Smooth muscle cell (in vitro differentiated cells): ENCODE data around the gene MS4A6E. TPM values are rescaled to one million over a fixed set of nuclear protein-coding genes. Genes with fewer than 3 reads are reported as not detected.

Experiments
- DNase-seq: peaks from one replicate; lab custom pipeline; 2025; ENCODE audit not compliant: unreplicated experiment; lab: John Stamatoyannopoulos, UW
- H2AFZ ChIP-seq: fragments of 200-600 bp; sonication (generic); 2 replicates; pipeline ENCODE4 v1.6.0; 2016; ENCODE audit warnings: antibody characterized with exemption, low read depth, mild to moderate bottlenecking
- H3F3A ChIP-seq: fragments of 200-600 bp; sonication (generic); 2 replicates; pipeline ENCODE4 v1.6.0; 2017; ENCODE audit warnings: antibody characterized with exemption, low read depth
- H3K27ac ChIP-seq: fragments of 200-600 bp; sonication (generic); 2 replicates; pipeline ENCODE4 v1.5.1; 2016; ENCODE audit warnings: low read depth, mild to moderate bottlenecking
- H3K27me3 ChIP-seq: fragments of 200-600 bp; sonication (generic); 2 replicates; pipeline ENCODE4 v1.6.1; 2016; ENCODE audit warnings: low read depth, mild to moderate bottlenecking
- H3K36me3 ChIP-seq: fragments of 200-600 bp; sonication (generic); 2 replicates; pipeline ENCODE4 v1.5.1; 2016; ENCODE audit warnings: low read depth
- H3K4me1 ChIP-seq: fragments of 200-600 bp; sonication (generic); 2 replicates; pipeline ENCODE4 v1.5.1; 2016; ENCODE audit warnings: low read depth
- H3K4me2 ChIP-seq: fragments of 200-600 bp; sonication (generic); 2 replicates; pipeline ENCODE4 v1.6.0; 2016; ENCODE audit warnings: mild to moderate bottlenecking
- H3K4me3 ChIP-seq: fragments of 200-600 bp; sonication (generic); 2 replicates; pipeline ENCODE4 v1.5.1; 2016; ENCODE audit warnings: mild to moderate bottlenecking
- H3K79me2 ChIP-seq: fragments of 200-600 bp; sonication (generic); 2 replicates; pipeline ENCODE4 v1.6.0; 2016; ENCODE audit warnings: low read depth, mild to moderate bottlenecking
- H3K9ac ChIP-seq: fragments of 200-600 bp; sonication (generic); 2 replicates; pipeline ENCODE4 v1.6.0; 2016; ENCODE audit warnings: low read depth
- H3K9me3 ChIP-seq: fragments of 200-600 bp; sonication (generic); replicated peaks from 2 replicates; pipeline ENCODE4 v1.5.1; 2016; ENCODE audit warnings: low read depth
- H4K20me1 ChIP-seq: fragments of 200-600 bp; sonication (generic); 2 replicates; pipeline ENCODE4 v1.6.0; 2016; ENCODE audit warnings: low read depth
- WGBS: methylation state at CpG from one replicate; pipeline ENCODE4 v1.1.7; 2016; ENCODE audit warnings: low lambda C conversion rate; 5-methylcytosine and 5-hydroxymethylcytosine counted together
- polyA plus RNA-seq: library from polyadenylated mRNA; unstranded; fragments of >200 nt; fragmentation: Nextera tagmentation; extraction: Ambion mirVana; gene quantifications from 2 replicates; pipeline ENCODE4 v1.2.1, GENCODE V29; 2016
- total RNA-seq: library from RNA; depleted of rRNA; stranded (reverse); fragments of >200 nt; gene quantifications from 2 replicates; pipeline ENCODE4 v1.2.3, GENCODE V29; 2014
- TF ChIP-seq, protein P1 (sequence below): fragments of 200-600 bp; sonication (generic); IDR thresholded peaks from 2 replicates; pipeline ENCODE4 v1.5.1; 2017; ENCODE audit warnings: borderline replicate concordance, mild to moderate bottlenecking, antibody characterized with exemption; ENCODE audit not compliant: insufficient read depth, poor library complexity, severe bottlenecking

The MS4A6E gene
- total and polyA plus RNA-seq, 2 experiments from 2014 or later = not detected

DNA sequence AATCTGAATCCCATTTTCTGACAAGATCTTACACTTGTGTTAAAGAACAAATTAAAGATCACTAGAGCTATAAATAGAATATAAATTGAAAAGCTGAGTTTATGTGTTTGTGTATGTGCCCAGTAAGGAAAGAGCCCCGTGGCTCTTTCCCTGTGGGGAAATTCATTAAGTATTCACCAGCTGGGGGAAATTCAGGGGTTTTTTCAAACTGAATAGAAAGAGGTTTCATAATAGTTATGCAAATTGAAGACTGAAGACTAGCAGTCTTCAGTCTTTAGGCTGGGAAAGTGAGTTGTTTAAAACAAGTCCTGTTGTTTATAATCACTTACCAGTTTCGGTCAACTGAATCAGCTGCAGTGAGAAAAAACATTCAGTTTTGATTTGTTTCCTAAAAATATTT is 40.0 kb downstream of the MS4A6E start:
- Histone ChIP-seq H3K36me3 (no peaks in the 10 kb centered on the region), H3K79me2 (no peaks in the 10 kb centered on the region), H3F3A (no peaks in the 10 kb centered on the region), H3K4me2 (no peak overlapping the region), H4K20me1 (no peaks in the 10 kb centered on the region), H3K9ac (no peak overlapping the region), H3K27me3 (no peaks in the 10 kb centered on the region), H3K27ac (no peak overlapping the region), H3K4me3 (no peak overlapping the region), H2AFZ (no peak overlapping the region), H3K9me3 (no peaks in the 10 kb centered on the region), H3K4me1 (no peaks in the 10 kb centered on the region)
- no peak for DNase-seq
- TF ChIP-seq, protein P1, sequence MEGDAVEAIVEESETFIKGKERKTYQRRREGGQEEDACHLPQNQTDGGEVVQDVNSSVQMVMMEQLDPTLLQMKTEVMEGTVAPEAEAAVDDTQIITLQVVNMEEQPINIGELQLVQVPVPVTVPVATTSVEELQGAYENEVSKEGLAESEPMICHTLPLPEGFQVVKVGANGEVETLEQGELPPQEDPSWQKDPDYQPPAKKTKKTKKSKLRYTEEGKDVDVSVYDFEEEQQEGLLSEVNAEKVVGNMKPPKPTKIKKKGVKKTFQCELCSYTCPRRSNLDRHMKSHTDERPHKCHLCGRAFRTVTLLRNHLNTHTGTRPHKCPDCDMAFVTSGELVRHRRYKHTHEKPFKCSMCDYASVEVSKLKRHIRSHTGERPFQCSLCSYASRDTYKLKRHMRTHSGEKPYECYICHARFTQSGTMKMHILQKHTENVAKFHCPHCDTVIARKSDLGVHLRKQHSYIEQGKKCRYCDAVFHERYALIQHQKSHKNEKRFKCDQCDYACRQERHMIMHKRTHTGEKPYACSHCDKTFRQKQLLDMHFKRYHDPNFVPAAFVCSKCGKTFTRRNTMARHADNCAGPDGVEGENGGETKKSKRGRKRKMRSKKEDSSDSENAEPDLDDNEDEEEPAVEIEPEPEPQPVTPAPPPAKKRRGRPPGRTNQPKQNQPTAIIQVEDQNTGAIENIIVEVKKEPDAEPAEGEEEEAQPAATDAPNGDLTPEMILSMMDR = no peak
- 56% methylated on average over 2 of the region's 2 CpGs for WGBS

DNA sequence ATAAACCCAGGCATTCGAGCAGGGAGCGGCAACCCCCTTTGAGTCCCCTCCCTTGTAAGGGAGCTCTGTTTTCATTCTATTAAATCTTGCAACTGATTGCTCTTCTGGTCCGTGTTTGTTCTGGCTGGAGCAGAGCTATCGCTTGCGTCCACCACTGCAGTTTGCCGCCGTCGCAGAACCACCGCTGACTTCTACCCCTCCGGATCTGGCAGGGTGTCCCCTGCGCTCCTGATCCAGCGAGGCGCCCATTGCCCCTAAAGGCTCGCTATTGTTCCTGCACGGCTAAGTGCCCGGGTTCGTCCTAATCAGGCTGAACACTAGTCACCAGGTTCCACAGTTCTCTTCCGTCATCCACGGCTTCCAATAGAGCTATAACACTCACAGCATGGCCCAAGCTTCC is 40.8 kb downstream of the MS4A6E start:
- Histone ChIP-seq H3K27ac (no peak overlapping the region), H2AFZ (no peak overlapping the region), H3K4me1 (no peaks in the 10 kb centered on the region), H3F3A (no peaks in the 10 kb centered on the region), H3K27me3 (no peaks in the 10 kb centered on the region), H3K9ac (no peak overlapping the region), H3K4me2 (no peak overlapping the region), H3K79me2 (no peaks in the 10 kb centered on the region), H3K9me3 (no peaks in the 10 kb centered on the region), H3K36me3 (no peaks in the 10 kb centered on the region), H4K20me1 (no peaks in the 10 kb centered on the region), H3K4me3 (no peak overlapping the region)
- DNase-seq = no peak
- 93% methylated on average over 19 of the region's 19 CpGs for WGBS
- TF ChIP-seq, protein P1 = no peak

DNA sequence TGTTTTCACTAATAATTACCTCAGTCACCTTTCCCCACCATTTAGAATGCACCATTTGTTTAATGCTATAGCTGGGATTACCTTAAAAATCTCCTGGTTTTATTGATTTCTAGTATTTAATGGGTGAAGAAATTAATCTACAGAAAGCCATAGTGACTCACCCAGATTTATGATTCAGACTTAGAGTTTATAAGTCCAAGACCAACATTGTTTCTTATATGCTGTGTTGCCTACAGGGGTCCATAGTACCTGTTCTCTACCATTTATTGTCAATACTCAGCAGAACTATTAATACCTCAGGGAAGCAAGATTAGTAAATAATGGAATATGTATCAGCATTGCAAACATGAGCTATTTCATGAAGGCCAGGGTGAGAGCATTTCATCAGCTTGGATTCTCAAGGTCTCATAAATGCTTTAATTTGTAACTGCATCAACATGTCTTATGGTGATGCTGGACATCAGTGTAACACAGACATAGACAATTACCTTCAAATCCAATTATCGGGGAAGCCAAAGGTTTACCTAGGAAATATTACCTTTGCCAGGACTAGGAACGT is 43.3 kb downstream of the MS4A6E start:
- Histone ChIP-seq H3K27me3 (no peaks in the 10 kb centered on the region), H3K4me3 (no peak overlapping the region), H3K4me2 (peak overlapping the region; percentile 10), H3F3A (no peaks in the 10 kb centered on the region), H3K9me3 (no peaks in the 10 kb centered on the region), H4K20me1 (no peaks in the 10 kb centered on the region), H3K27ac (peak overlapping the region; percentile 22), H3K9ac (no peak overlapping the region), H3K79me2 (no peaks in the 10 kb centered on the region), H3K36me3 (no peaks in the 10 kb centered on the region), H2AFZ (no peak overlapping the region), H3K4me1 (no peaks in the 10 kb centered on the region)
- 74% methylated on average over 2 of the region's 2 CpGs for whole genome bisulfite sequencing
- TF ChIP-seq, protein P1 = no peak
- no peak for DNase-seq

DNA sequence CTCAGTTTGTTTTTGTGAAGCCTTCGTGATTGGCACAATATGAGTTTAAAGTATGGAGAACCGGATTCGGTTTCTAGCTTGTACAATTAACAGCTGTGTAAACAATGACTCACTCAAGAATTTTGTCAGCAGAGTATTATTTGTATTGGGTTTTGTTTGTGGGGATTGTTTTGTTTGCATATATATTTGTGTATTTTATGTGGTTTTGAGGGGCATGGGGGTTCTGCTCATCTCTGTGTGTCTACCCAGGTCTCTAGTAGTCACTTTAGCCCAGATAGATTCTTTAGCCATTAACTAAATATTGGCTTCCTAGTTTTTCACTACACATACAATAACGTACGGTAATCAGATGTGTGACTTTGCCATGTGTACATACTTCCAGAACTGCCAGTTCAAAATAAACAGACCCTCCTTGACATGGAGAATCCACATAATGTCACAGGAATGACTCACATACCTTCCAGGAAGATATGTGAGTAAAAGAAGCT is 43.8 kb downstream of the MS4A6E start:
- 38% methylated on average over 5 of the region's 5 CpGs for WGBS
- Histone ChIP-seq H3K9me3 (no peaks in the 10 kb centered on the region), H3K79me2 (no peaks in the 10 kb centered on the region), H3K27me3 (no peaks in the 10 kb centered on the region), H3K4me3 (no peak overlapping the region), H3K36me3 (no peaks in the 10 kb centered on the region), H3K9ac (no peak overlapping the region), H2AFZ (no peak overlapping the region), H3K27ac (peak overlapping the region; percentile 22), H4K20me1 (no peaks in the 10 kb centered on the region), H3K4me1 (no peaks in the 10 kb centered on the region), H3F3A (no peaks in the 10 kb centered on the region), H3K4me2 (peak overlapping the region; percentile 10)
- no peak for DNase-seq
- TF ChIP-seq, protein P1 = no peak
